ENCODE results near the gene SLC16A9.

Gene SLC16A9

DNA sequence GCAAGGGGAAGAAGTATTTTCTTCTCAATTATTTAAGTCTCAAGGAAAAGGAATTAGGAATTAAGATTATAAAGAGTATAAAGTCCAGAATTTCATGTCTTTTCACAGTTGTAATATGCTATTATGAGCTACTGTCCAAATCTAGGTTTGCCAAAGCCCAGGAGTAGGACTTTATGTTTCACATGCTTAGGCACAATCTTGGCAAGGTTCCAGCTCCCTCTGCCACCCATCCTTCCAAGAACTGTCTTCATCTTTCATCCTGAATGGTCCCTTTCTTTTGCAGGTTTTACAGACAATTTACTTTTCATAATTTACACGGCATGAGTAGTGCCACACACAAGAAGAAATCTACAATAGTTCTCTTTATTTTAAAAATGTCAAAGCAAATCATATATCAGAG is 29.5 kb downstream of the SLC16A9 start:
- no peak overlapping the region for H3K27ac ChIP-seq
- no peak for TF ChIP-seq ZFX (IDR thresholded peaks at IDR 0.05; ENCODE audit: borderline replicate concordance)
- TF ChIP-seq, protein P1, sequence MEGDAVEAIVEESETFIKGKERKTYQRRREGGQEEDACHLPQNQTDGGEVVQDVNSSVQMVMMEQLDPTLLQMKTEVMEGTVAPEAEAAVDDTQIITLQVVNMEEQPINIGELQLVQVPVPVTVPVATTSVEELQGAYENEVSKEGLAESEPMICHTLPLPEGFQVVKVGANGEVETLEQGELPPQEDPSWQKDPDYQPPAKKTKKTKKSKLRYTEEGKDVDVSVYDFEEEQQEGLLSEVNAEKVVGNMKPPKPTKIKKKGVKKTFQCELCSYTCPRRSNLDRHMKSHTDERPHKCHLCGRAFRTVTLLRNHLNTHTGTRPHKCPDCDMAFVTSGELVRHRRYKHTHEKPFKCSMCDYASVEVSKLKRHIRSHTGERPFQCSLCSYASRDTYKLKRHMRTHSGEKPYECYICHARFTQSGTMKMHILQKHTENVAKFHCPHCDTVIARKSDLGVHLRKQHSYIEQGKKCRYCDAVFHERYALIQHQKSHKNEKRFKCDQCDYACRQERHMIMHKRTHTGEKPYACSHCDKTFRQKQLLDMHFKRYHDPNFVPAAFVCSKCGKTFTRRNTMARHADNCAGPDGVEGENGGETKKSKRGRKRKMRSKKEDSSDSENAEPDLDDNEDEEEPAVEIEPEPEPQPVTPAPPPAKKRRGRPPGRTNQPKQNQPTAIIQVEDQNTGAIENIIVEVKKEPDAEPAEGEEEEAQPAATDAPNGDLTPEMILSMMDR (IDR thresholded peaks at IDR 0.05): no peak

DNA sequence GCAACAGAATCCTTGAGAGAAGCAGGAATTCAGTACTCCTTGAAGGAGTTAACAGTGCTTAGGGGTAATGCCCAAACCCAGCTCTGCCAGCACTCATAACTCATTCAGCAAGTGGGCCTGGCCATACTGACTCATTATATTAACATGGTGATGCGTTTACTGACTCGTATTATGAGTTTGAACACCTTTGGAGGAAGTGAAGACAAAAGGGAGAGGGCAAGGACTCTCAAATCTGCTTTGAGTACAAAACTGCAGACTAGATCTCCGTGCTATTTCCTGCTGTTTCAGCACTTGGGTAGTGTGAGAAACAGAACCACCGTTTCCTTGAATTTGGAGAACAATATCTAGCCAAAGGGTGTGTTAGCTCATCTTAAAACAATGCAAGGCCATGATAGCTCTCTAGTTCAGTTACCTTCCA is 30.8 kb downstream of the SLC16A9 start:
- no peak for TF ChIP-seq ZFX (IDR thresholded peaks at IDR 0.05; ENCODE audit: borderline replicate concordance)
- TF ChIP-seq, protein P1 (IDR thresholded peaks at IDR 0.05): no peak

DNA sequence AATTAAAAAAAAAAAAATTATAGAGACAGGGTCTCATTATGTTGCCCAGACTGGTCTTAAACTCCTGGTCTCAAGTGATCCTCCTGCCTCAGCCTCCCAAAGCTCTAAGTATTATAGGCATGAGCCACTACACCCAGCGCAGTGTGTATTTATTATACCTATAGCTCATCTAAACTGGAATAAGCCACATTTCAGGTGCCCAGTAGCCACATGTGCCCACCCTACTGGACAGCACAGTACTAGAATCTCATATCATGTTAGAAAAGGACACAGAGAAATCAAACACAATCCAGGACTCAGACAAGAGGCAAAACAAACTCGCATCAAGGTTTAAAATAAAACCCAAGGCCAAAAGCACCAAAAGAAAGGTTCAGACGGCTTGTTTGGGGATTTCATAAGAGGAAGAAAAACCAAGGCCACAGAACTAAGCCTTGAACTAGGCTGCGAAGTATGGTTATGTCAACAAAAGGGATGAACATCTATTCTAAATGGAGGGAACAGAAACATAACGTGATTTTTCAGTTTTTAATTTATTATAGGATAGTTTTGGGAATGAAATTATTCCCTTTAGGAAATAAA is 32.3 kb downstream of the SLC16A9 start:
- TF ChIP-seq, protein P1 (IDR thresholded peaks at IDR 0.05): no peak
- no peak for TF ChIP-seq ZFX (IDR thresholded peaks at IDR 0.05; ENCODE audit: borderline replicate concordance)
- no peak overlapping the region for H3K27ac ChIP-seq

More for the DNA sequence above, 30.8 kb downstream of the SLC16A9 start:
- H3K27ac ChIP-seq: no peak overlapping the region

DNA sequence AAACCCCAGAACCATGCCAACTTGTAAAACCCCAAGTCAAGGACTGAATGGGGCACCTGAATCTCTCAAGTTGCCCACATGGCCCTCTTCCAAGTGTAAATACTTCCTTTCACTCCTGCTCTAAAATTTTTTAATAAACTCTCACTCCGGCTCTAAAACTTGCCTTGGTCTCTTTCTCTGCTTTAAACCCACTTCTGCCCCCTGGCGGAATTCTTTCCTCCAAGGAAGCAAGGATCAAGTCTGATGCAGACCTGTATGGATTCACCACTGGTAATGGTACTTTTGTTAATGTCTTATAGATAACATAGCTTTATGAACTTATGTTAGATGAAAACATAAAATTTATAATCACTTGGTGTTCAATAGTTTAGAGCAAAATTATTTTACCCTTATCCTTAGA is 33.8 kb downstream of the SLC16A9 start:
- H3K27ac ChIP-seq: no peak overlapping the region
- no peak for TF ChIP-seq ZFX (IDR thresholded peaks at IDR 0.05; ENCODE audit: borderline replicate concordance)
- TF ChIP-seq, protein P1 (IDR thresholded peaks at IDR 0.05): peak; percentile 78

DNA sequence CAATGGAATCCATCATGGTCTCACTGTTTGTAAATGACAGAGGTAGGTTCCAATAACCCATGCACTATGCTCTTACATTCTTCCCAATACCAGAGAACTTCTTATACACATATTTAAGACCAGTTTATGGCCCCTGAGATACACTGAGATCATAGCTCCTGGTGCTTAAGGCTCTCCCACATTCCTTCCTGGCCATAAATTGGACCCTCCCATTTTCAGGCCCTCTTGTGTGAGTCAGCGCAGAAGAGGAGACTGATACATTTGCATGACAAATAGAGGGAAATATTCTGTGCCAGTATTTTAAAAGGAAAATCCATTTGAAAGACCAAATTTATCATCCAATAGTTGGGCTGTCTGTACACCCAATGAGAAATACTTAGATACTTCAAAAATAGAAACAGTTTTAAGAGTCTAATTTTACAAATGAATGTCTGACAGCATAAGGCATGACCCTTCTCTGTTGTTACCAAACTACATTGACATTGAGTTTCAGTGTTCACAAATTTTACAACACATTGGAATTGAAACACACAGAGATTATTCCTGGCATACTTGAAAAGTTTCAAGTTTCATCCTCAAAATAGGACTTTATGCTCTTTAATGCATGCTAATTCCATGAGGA is 35.3 kb downstream of the SLC16A9 start:
- H3K27ac ChIP-seq: no peak overlapping the region
- TF ChIP-seq, protein P1 (IDR thresholded peaks at IDR 0.05): no peak
- TF ChIP-seq ZFX (IDR thresholded peaks at IDR 0.05; ENCODE audit: borderline replicate concordance): no peak

DNA sequence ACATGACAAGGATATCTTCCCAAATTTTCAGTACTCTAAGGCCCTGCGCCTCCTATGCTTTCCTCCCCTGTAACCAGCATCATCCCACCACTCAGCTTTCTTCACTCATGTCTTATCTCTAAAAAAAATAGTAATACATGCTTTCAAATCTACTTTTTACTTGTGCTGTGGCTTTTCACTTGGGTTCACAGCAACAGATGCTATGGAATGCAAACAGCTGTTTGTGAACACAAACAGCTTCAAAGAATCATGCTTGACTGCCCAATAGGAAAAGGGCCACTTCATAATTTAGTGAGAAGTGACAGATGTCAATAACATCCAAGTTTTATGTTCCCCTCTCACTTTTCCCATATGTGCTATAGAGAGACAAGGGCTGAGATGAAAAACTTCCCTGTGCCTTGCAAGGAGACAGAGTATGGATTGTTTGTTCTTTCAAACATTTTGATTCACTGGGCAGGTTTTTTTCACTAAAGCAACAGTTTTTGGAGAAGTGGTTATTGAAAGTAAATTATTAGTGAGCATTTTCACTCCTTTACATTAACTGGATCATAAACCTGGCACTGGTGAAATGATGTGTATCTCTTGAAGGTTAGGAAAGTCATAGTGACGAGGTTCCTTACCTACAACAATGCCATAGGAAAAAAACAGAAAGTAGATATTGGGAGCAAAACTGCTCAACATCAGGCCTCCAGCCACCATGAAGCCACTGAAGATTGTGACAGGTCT is 37.3 kb downstream of the SLC16A9 start:
- TF ChIP-seq, protein P1 (IDR thresholded peaks at IDR 0.05): no peak
- no peak for TF ChIP-seq ZFX (IDR thresholded peaks at IDR 0.05; ENCODE audit: borderline replicate concordance)
- no peak overlapping the region for H3K27ac ChIP-seq

DNA sequence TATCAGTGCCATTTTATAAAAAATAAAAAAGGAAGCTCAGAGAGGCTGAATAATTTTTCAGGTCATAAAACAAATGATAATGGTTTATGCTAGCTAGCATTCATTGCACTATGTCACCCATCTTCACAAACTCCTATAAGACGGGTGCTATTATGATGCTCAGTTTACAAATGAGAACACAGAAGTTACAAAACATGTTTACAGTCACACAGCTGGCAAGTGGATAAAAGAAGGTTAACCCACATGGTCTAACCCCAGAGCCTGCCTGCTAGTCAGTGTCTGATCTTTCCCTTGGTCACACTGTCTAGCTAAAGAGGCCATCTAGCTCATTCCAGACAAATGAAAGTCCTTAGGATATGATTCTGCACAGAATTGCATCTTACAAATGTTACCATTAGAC is 39.4 kb downstream of the SLC16A9 start:
- TF ChIP-seq ZFX (IDR thresholded peaks at IDR 0.05; ENCODE audit: borderline replicate concordance): no peak
- TF ChIP-seq, protein P1 (IDR thresholded peaks at IDR 0.05): no peak
- no peak overlapping the region for H3K27ac ChIP-seq

All from 22Rv1 (cell line).